GM18858 (cell line): Measurements from ENCODE around the gene GALNT1.
A peak's percentile ranks its signal among the peaks of the same experiment; 100 is the strongest.

ENCODE experiments used
- ATAC-seq: cut with Tn5 transposase; IDR thresholded peaks from one replicate; pipeline ENCODE4 v1.9.1; 2021; ENCODE audit not compliant: unreplicated experiment

Gene GALNT1

DNA sequence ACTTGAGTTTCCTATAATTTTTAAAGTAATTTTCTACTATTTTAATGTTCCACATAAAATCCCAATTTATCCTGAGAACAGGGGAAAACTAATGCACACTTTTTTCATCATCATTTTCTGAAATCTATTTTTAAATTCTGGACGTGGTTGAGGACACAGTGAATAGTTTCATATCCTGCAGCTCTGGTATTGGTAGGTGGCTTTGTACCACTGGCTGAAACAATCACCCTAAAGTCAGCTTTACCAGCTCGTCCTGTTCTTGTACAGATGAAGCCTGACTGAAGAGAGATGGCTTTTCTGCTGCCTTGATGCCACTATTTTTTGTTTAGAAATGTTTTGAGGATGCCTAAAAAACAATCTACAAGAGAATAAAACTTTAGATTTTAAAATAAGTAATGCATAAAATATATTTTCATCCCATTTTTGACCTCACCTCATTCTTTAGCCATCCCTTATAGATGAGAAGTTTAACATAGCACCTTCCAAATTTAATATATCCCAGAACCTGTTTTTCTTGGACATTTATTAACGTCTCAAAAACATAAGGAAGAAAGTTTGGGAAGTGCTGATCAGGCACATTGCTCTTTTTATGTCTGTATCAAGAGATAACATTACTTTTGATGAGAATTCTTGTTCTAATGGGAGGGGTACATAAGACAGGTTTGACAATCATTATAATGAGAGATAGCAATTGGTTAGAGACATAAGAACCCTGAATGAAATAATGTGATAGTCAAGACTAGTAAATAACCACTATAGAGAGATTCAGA lies 80.9 kb downstream of the GALNT1 start:
- no peak for ATAC-seq

DNA sequence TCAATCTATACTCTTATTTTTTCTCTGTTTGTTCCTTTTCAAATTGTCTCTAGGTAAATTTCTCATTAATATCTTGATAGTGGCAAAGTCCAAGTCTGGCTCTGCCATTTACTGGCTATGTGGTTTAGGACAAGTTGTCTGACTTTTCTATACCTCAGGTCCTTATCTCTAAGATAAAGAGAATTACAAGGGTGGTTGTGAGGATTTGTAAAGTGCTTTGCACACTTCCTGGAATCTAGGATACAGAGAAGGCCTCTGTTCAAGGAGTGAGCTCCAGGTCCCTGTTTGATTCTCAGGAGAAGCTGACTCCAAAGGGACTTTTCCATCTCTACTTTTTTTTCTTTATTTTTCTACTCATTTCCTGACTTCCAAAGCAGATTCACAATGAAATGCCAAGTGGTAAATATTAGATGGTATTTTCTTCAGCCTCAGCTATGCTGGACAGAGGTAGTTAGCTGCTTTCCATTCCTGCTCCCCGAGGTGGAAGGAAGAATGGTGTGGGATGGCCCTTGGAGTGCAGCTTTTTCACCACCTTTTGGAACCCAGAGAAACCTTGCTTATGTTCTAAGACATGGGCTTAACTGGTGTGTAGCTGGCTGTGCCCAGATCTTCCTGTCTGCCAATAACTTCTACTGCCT lies 90.5 kb downstream of the GALNT1 start:
- no peak for ATAC-seq

DNA sequence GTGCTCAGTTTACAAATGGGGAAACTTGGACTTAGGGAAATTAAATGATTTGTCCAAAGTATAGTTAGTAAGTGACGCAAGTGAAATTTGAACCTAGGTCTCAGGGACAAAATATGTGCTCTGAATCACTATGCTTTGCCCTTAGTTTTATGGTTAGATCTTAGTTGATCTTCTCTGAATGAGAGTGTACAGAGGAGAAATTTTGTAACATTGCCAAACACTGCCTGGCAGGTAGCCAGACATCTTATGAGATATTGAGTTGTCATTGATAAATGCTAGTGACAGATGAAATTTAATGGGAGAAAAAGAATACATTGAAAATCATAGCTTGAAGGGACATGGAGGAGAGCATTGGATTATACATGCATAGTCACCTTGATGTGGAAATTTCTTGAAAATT lies 91.4 kb downstream of the GALNT1 start:
- no peak for ATAC-seq

DNA sequence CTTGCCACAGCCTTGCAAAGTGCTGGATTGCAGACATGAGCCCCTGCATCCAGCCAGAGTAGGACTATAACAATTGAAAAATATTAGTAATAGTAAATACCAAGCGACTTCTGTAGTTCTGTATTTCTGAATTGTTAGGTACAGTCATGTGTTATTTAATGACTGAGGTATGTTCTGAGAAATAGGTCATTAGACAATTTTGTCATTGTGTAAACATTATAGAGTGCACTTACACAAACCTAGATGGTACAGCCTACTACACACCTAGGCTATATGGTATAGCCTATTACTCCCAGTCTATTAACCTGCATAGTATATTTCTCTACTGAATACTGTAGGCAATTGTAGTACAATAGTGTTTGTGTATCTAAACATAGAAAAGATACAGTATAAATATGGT lies 92.1 kb downstream of the GALNT1 start:
- no peak for ATAC-seq

DNA sequence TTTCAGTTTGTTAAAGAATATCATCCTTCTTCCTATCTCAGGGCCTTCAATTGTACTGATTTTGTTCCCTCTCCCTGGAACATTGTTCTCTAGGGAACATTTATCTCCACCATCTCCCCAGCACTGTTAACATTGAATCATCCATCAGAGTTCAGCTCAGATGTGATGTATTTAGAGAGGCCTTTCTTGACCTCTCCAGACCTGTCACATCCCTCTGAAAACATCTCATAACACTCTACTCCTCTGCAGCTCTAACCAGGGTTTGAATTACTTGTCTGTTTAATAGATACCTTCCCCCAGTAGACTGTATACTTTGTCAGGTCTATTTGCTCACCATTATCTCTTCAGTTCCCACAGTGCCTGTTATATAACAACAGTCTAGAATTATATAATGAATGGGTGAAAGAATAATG lies 98.6 kb downstream of the GALNT1 start:
- no peak for ATAC-seq

DNA sequence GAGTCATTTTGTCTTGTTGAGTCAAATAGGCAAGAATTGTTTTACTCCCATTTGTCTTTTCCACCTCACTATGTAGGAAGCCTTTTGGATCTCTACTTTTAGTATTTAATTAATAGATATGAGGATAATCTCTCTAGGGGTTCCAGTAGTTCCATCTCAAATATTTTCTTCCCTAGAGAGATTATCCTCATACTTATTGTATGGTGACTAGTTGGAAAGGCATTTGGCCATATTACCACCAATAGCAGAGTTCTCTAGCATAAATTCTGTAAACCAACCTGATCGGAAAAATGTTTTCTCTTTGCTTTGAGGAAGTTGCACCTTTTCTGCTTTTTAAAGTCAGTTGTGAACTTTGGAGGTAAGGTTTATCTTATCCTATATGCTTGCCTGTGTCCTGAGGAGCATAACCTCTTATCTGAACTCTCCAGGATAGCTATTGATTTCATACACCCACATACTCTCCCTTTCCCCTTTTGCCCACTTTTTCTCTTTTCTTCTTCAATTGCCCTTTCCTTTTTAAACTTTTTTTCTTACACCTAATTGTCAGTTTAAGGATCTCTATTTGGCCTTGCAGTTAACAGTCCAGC lies 100.8 kb downstream of the GALNT1 start:
- no peak for ATAC-seq

DNA sequence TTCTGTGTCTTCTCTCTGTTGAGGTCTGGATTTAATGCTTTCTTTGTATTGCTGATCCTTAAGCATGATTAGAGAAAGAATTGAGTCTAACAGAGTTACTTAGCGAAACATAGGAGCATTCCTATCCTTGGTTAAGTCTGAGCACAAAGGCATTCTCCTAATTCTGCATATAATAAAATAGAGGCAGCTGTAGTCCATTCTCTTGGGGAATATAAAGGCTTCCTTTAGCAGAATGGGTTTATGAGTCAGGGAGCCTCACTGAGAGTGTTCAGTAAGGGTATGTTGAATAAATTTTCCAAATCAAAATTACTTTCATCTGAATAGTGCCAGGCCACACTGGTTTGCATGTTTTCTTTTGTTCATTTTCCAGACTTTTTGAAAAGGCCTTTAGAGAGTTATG lies 101.5 kb downstream of the GALNT1 start:
- no peak for ATAC-seq

DNA sequence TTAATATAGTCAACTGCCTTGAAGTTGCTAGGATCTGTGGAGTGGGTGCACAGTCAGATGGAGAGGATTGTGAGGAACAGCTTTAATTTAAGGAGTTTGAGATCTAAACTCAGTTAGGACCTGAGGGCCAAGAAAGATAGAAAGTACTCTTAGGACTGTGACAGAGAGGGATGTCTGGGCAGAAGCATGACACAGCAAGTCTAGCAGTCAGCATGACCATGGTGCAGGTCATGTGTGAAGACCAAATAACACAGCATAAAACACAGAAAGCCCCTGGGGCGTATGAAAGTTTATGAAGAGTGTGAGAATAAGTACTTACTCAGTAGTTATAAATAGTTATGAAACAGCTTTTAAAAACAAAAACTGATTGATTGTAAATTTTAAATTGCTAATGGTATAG lies 107.2 kb downstream of the GALNT1 start:
- ATAC-seq, result peak; percentile 82

DNA sequence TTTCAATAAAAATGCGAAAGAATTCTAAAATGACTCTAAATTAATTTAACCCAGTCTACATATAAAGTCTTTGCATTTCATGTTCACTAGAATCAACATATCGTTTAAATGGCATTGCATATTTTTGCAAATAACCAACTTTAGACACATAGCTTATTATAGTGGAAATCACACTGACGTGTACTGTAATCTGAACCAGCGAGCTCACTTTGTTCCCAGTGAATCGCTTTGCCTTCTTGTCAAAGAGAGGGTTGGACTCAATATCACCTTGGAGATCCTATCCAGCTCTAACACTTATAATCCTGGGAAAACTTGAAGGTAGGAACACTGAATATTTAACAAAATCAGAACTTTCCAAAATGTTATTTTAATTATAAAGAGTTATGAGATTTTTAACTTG lies 108.2 kb downstream of the GALNT1 start:
- no peak for ATAC-seq

DNA sequence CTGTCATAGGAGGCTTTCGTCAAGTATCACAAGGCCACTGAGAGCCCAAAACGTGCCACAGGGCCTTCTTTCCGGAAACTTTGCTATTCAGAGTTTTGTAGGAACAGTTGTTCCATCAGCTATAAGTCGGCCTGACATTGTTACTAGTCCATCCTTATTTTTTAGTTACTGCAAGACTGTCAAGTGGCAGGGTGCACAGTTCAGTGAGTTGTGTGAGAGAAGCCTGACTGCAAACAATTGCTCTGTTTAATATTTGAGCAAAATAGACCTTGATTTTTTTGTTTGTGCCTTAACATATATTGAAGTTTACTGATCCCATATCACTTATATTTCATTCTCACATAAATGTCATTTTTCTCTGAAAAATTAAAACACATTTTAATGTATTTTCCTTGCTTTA lies 110.1 kb downstream of the GALNT1 start:
- ATAC-seq, result no peak

DNA sequence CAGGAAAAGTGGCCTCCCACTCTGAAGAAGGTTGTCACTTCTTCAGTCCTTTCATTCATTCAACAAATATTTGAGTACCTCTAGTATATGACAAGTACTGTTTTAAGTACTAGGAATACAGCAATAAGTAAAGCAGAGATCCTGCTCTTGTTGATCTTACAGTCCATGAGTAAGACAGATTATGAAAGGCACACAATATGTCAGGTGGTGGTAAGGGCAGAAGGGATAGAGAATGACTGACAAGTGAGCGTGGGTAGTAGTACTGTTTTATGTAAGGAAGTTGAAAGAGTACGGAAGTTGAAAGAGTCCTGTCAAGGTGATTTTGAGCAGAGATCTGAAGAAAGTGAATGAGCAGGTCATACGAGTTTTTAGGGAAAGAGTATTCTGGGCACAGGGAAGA lies 111.3 kb downstream of the GALNT1 start:
- ATAC-seq, result no peak

DNA sequence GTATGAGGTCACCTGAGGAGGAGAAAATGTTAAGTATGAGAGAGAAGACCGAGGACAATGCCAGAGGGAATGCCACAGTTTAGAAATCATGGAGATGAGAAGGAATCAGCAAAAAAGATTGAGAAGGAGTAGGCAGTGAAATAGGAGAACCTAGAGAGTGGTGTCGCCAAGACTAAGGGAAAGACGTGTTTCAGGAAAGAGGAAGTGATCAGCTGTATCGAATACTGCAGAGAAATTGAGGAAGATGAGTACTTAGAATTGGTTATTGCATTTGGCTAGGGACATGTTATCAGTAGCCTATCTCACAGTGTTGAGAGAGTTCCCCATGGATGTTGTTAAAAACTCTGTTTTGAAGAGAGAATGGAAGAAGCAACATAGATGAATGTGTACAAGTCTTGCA lies 112.3 kb downstream of the GALNT1 start:
- no peak for ATAC-seq

DNA sequence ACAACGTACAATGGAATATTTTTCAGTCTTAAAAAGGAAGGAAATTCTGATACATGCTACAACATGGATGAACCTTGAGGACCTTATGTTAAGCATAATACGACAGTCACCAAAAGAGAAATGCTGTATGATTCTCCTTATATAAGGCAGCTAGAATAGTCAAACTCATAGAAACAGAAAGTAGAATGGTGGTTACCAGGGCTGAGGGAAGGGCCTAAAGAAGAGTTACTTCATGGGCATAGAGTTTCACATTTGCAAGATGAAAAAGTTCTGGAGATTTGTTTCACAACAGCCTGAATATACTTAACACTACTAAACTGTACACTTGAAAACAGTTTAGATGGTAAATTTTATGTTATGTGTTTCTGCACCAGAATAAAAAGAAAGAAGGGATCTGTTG lies 113.3 kb downstream of the GALNT1 start:
- ATAC-seq, result no peak

DNA sequence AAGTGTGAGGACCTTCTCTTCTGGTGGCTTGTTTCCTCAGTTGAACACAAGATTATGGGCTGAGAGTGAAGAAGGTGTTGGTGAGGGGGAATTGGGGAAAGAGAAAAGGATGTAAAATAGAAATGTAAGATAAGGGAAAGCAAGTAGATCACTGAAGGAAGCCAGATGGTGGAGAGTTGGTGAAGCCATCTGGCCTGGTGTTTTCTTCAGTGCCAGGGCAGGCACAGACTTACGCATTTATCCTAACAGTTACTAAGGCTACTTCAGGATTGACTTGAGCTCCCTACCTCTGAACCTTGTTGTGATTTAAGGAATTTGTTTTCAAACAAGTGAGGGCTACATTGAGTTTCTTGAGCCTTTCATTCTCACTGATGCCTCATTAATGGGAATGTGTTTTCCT lies 113.8 kb downstream of the GALNT1 start:
- no peak for ATAC-seq

DNA sequence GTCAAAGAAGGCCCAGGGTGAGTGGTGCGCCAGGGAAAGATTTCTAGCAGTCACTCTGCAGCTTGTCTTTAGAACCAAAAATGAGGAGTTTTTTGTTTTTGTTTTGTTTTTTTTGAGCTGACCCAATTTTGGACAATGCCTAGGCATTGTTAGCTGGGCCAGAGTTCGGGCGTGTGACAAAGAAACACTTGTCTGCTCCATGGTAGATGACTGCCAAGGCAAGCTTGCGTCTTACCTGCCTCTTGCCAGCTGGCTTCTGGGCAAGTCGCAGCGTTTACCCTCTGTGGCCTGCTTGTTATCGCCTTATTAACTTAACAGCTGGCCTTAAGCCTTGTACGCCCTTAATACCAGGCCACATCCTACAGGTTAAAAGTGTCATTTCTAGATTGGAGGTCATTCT lies 114.3 kb downstream of the GALNT1 start:
- ATAC-seq, result no peak

DNA sequence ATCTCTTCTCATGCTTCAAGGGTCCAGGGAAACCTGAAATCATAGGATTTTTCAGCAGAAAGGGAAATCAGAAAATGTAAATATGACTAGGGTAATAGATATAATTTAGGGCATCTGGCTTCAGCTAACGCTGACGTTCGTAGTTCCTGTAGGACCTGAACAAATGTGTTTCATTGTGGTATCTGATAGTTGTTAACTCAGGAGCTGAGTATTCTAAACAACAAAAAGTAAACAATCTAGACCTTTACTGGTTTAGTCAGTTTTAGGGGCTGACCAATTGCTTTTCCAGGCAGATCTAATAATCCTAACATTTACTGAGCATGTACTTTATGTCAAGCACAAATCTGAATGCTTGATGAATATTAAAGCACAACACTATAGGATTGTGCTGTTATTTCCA lies 114.8 kb downstream of the GALNT1 start:
- no peak for ATAC-seq

DNA sequence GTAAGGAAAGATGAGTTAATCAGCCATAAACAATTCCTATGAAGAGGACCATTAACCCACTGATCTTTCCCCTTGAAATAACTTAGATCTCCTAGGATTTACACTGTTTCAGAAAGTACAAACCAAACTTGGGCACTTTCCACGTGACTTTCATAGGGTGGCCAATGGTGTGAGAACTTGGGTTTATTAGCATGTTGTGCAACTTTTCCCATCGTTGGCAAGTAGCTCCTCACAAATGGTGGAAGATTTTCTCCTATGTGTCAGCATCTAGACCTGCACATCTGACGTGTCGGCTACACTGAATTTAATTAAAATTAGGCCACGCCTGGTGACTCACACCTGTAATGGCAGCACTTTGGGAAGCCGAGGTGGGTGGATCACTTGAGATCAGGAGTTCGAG lies 116.3 kb downstream of the GALNT1 start:
- no peak for ATAC-seq

DNA sequence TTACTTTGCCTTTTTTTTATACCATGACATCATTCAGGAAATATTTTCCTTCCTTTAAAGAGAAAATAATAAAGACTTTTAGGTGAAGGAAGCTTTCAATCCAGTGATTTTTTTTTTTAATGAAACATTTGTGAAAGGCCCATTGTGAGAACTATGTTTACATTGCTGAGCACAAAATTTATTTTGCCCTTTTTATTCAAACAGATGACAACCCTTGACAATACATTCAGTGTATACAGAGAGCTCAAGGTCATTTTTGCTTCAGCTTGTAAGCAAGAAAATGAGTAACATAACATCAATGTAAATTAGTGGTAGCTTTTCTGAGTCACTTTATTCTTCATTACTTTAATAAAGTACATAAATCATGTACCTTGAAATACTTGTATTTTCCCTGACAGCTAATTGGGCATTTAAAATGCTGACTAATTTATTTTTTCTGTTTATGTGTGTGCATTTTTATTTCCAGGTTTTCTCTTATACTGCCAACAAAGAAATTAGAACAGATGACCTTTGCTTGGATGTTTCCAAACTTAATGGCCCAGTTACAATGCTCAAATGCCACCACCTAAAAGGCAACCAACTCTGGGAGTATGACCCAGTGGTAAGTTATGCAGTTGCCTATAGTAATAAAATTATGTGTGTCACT lies 121.6 kb downstream of the GALNT1 start:
- no peak for ATAC-seq

DNA sequence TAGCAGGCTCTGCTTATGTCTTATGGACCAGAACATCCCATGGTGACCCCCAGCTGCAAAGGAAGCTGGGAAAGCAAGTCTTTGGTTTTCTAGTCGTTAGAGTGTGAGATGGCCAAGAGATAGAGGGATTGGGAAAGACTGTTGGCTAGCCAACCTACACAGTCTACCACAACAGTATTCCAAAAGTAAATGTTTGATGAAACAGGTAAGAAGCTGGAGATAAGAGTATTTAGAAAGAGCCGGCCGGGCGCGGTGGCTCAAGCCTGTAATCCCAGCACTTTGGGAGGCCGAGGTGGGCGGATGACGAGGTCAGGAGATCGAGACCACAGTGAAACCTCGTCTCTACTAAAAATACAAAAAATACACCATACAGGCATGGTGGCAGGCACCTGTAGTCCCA lies 124.4 kb downstream of the GALNT1 start:
- no peak for ATAC-seq

DNA sequence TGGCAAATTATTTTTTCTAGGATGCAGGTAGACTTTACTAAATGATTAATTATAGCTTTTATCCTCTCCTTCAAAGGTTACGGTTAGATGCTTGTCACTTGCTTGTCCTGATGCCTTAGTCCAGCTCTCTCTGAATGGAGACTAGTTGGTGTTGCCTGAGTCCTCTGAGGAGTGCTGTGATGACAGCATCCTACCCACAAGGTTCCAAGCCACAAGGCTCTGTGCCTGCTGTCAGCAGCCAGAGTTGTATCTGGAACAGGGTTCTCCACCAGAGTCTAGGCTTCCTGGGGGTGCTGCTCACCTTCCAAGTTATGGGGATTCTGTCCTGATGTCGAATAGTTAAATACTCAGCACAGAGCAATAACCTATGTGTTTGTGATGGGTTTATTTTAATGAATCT lies 125.7 kb downstream of the GALNT1 start:
- ATAC-seq, result no peak

DNA sequence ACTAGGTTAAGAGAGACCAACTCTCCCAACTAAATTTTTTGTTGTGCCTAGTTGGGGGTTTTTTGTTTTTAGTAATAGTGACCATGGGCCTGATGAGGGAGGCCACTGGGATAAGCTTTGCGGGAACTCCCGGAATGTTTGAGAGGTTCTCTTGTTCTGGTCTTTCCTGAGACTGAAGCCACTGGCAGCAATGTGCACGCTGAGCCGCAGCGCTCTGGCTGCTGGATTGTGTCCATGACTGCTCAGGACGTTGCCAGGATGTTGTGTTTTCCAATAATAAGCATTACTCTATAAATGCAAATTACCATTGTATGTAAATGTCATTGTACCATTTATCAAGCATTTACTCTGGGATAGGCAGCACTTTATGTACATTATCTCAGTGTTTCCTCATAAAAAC lies 126.1 kb downstream of the GALNT1 start:
- no peak for ATAC-seq

DNA sequence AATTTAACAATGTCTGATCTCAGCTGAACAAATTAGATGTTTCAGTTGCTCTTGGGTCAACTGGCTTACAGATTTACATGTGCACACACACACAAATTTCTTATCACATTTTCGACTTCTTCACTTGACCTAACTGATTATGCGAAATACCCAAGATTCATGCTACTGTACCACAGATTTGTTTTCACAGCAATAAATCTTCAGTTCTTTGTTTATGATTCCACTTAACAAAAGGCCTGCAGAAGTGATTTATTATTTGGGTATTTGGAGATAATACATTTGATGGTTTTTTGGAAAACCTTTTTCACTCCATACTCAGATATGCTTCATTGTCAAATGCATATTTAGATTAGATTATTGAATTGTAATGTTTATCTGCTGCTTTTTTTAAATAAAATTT lies 129.0 kb downstream of the GALNT1 start:
- no peak for ATAC-seq
